ENCODE results near the gene ATP5F1C.

- TF ChIP-seq POLR2A (IDR thresholded peaks at IDR 0.05): no peak
- TF ChIP-seq, protein P1, sequence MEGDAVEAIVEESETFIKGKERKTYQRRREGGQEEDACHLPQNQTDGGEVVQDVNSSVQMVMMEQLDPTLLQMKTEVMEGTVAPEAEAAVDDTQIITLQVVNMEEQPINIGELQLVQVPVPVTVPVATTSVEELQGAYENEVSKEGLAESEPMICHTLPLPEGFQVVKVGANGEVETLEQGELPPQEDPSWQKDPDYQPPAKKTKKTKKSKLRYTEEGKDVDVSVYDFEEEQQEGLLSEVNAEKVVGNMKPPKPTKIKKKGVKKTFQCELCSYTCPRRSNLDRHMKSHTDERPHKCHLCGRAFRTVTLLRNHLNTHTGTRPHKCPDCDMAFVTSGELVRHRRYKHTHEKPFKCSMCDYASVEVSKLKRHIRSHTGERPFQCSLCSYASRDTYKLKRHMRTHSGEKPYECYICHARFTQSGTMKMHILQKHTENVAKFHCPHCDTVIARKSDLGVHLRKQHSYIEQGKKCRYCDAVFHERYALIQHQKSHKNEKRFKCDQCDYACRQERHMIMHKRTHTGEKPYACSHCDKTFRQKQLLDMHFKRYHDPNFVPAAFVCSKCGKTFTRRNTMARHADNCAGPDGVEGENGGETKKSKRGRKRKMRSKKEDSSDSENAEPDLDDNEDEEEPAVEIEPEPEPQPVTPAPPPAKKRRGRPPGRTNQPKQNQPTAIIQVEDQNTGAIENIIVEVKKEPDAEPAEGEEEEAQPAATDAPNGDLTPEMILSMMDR (IDR thresholded peaks at IDR 0.05 in 8 of 11, conservative IDR thresholded peaks at IDR 0.05 in 3 of 11): no peak
Observed at GRCh38 chr10:7804216-7804615, 16.2 kb downstream of the ATP5F1C start.

Data from spleen (tissue), 7 donors.